Tongue (tissue), 2 donors: ENCODE measurements around the gene ITGA5. TPM values are rescaled to one million over a fixed set of nuclear protein-coding genes. Genes with fewer than 3 reads are reported as not detected.

Experiments used
- DNase-seq: peaks from one replicate; pipeline ENCODE4 v3.0.0-alpha.2; 2015
- total RNA-seq: library from RNA; depleted of rRNA; stranded (reverse); fragments of >200 nt; gene quantifications from one replicate; pipeline ENCODE4 v1.2.3, GENCODE V29; 2014

ITGA5 gene
- total RNA-seq, 1 donor from 2014 or later = 112 TPM

GRCh38 chr12:54389134-54389508, 29.9 kb downstream of the ITGA5 start:
- DNase-seq = no peak

GRCh38 chr12:54388237-54389133, 30.6 kb downstream of the ITGA5 start:
- no peak for DNase-seq

- DNase-seq = no peak
Observed at GRCh38 chr12:54387114-54387467, 32.0 kb downstream of the ITGA5 start.

- DNase-seq = no peak
Observed at GRCh38 chr12:54386403-54387113, 32.5 kb downstream of the ITGA5 start.

- peak; percentile 52 for DNase-seq
Observed at GRCh38 chr12:54385251-54385914, 33.7 kb downstream of the ITGA5 start.

- no peak for DNase-seq
Observed at GRCh38 chr12:54384591-54385041, 34.5 kb downstream of the ITGA5 start, which contains the start of gene ZNF385A. ZNF385A (minus strand) TSS chr12:54384733; CDS start chr12:54384514, 219 bp downstream.

GRCh38 chr12:54383041-54383609, 35.9 kb downstream of the ITGA5 start:
- DNase-seq = no peak

- DNase-seq = no peak
Observed at GRCh38 chr12:54381136-54381535, 37.9 kb downstream of the ITGA5 start.

GRCh38 chr12:54379398-54380201, 39.5 kb downstream of the ITGA5 start:
- peak; percentile 96 for DNase-seq

- DNase-seq = peak; percentile 73
Observed at GRCh38 chr12:54378796-54379397, 40.2 kb downstream of the ITGA5 start.

GRCh38 chr12:54377797-54378515, 41.1 kb downstream of the ITGA5 start:
- DNase-seq = no peak

- no peak for DNase-seq
Observed at GRCh38 chr12:54377007-54377406, 42.1 kb downstream of the ITGA5 start.

- DNase-seq = no peak
Observed at GRCh38 chr12:54376596-54376995, 42.5 kb downstream of the ITGA5 start.

- no peak for DNase-seq
Observed at GRCh38 chr12:54375259-54375579, 43.8 kb downstream of the ITGA5 start.

GRCh38 chr12:54374562-54375258, 44.4 kb downstream of the ITGA5 start:
- DNase-seq = peak; percentile 81

GRCh38 chr12:54373649-54374561, 45.2 kb downstream of the ITGA5 start:
- DNase-seq = no peak

GRCh38 chr12:54372113-54372806, 46.8 kb downstream of the ITGA5 start:
- no peak for DNase-seq
